Endothelial cell of umbilical vein (primary cell): Measurements from ENCODE around the gene ATXN7L1. TPM values are rescaled to one million over a fixed set of nuclear protein-coding genes. Genes with fewer than 3 reads are reported as not detected.

Source experiments
- BruUV-seq: library from RNA; stranded (reverse); fragments of 400-500 nt; replicated peaks from 2 replicates; lab custom pipeline; 2021; lab: Mats Ljungman, UMichigan
- CTCF ChIA-PET: fragments of 300-600, 350-600 bp; sonication (Branson Sonifier 250); formaldehyde crosslinking; loops from one replicate; lab custom pipeline; 2021; ENCODE audit warnings: antibody characterized with exemption, inconsistent platforms; lab: Charles Lee
- POLR2A ChIA-PET: fragments of 300-600, 350-600 bp; sonication (Branson Sonifier 250); formaldehyde crosslinking; loops from one replicate; lab custom pipeline; 2021; ENCODE audit warnings: antibody characterized with exemption, inconsistent platforms; lab: Charles Lee
- DNase-seq: peaks from one replicate; pipeline ENCODE4 v3.0.0-alpha.2; 2011; ENCODE audit warnings: low read depth, low spot score
- FAIRE-seq: peaks from 2 replicates; lab custom pipeline; 2011; peaks lifted over from hg19 to GRCh38; lab: Jason Lieb, UNC
- H2AFZ ChIP-seq: 2 replicates; pipeline ENCODE4 v1.6.0; 2012; ENCODE audit warnings: low read depth, low read length, control low read depth, inconsistent platforms
- H3K27ac ChIP-seq: 2 replicates; pipeline ENCODE4 v1.5.1; 2011; ENCODE audit warnings: low read depth, mild to moderate bottlenecking, control low read depth, low read length, moderate library complexity; ENCODE audit not compliant: insufficient read depth
- H3K27me3 ChIP-seq, 2 experiments: 2 replicates each; pipeline versions ENCODE4 v1.6.0 to v1.6.1; 2011; ENCODE audit warnings: low read length in 2 of 2, mixed read lengths in 1 of 2; ENCODE audit not compliant: control insufficient read depth in 2 of 2, insufficient read depth in 2 of 2
- H3K36me3 ChIP-seq, 2 experiments: 2 replicates in 1 of 2; 3 replicates in 1 of 2; pipeline ENCODE4 v1.5.1; 2011; ENCODE audit warnings: low read length in 2 of 2, mild to moderate bottlenecking in 1 of 2, moderate library complexity in 1 of 2; ENCODE audit not compliant: control insufficient read depth in 2 of 2, insufficient read depth in 2 of 2; ENCODE audit errors: extremely low read depth in 1 of 2
- H3K4me1 ChIP-seq: 3 replicates; pipeline ENCODE4 v1.5.1; 2011; ENCODE audit warnings: mild to moderate bottlenecking, low read length; ENCODE audit not compliant: control insufficient read depth, insufficient read depth; ENCODE audit errors: extremely low read depth
- H3K4me2 ChIP-seq: 2 replicates; pipeline ENCODE4 v1.6.1; 2011; ENCODE audit warnings: low read length, control low read depth, mixed read lengths; ENCODE audit not compliant: insufficient read depth
- H3K4me3 ChIP-seq, 3 experiments: fragments of 200-600 bp in 1 of 3; sonication (generic), shearing (Covaris generic) in 1 of 3; replicated peaks in 1 of 3; 2 replicates each; pipeline ENCODE4 v1.5.1; 2011 to 2016; ENCODE audit warnings: control low read depth in 3 of 3, low read length in 3 of 3, mild to moderate bottlenecking in 2 of 3, inconsistent platforms in 1 of 3, low read depth in 1 of 3, moderate library complexity in 1 of 3; ENCODE audit not compliant: insufficient read depth in 1 of 3
- H3K79me2 ChIP-seq: 2 replicates; pipeline ENCODE4 v1.6.0; 2012; ENCODE audit warnings: low read length, inconsistent platforms; ENCODE audit not compliant: control insufficient read depth, insufficient read depth
- H3K9ac ChIP-seq: replicated peaks from 2 replicates; pipeline ENCODE3; 2011; ENCODE audit warnings: low read length, control low read depth; ENCODE audit not compliant: insufficient read depth; ENCODE audit errors: extremely low read depth
- H3K9me1 ChIP-seq: replicated peaks from 3 replicates; pipeline ENCODE4 v1.6.0; 2011; ENCODE audit warnings: mild to moderate bottlenecking, low read length; ENCODE audit not compliant: control insufficient read depth, insufficient read depth; ENCODE audit errors: extremely low read depth
- H3K9me3 ChIP-seq: replicated peaks from 2 replicates; pipeline ENCODE4 v1.5.1; 2012; ENCODE audit warnings: low read length, inconsistent platforms; ENCODE audit not compliant: control insufficient read depth, insufficient read depth
- H4K20me1 ChIP-seq: replicated peaks from 2 replicates; pipeline ENCODE3; 2011; ENCODE audit warnings: mild to moderate bottlenecking, low read length; ENCODE audit not compliant: control insufficient read depth, insufficient read depth; ENCODE audit errors: extremely low read depth
- CTCF ChIP-seq, 2 donors: IDR thresholded peaks; 1 replicate in 1 of 2; 2 replicates in 1 of 2; pipeline ENCODE4 v1.5.1; 2011; ENCODE audit warnings: low read length in 2 of 2, mild to moderate bottlenecking in 2 of 2, moderate library complexity in 2 of 2, control low read depth in 1 of 2, inconsistent platforms in 1 of 2, low read depth in 1 of 2; ENCODE audit not compliant: insufficient read depth in 1 of 2; ENCODE audit errors: extremely low read depth in 1 of 2
- EZH2 ChIP-seq: IDR thresholded peaks from 2 replicates; pipeline ENCODE4 v1.6.1; 2012; ENCODE audit warnings: borderline replicate concordance, low read depth, mild to moderate bottlenecking, moderate library complexity, low read length, inconsistent platforms; ENCODE audit not compliant: severe bottlenecking
- FOS ChIP-seq: IDR thresholded peaks from 2 replicates; pipeline ENCODE4 v1.6.1; 2011; ENCODE audit warnings: mild to moderate bottlenecking, low read length, moderate library complexity, borderline replicate concordance; ENCODE audit not compliant: insufficient read depth
- GATA2 ChIP-seq: IDR thresholded peaks from 2 replicates; pipeline ENCODE4 v1.7.0; 2011; ENCODE audit warnings: low read depth, mild to moderate bottlenecking, moderate library complexity, mixed read lengths, low read length; ENCODE audit not compliant: insufficient read length, insufficient read depth
- JUN ChIP-seq: IDR thresholded peaks from 2 replicates; pipeline ENCODE4 v1.6.1; 2011; ENCODE audit warnings: borderline replicate concordance, low read depth; ENCODE audit not compliant: insufficient read length, insufficient read depth
- MAX ChIP-seq: IDR thresholded peaks from 2 replicates; pipeline ENCODE4 v1.6.1; 2011; ENCODE audit not compliant: insufficient read depth, insufficient read length
- MYC ChIP-seq: IDR thresholded peaks from one replicate; pipeline ENCODE4 v1.6.1; 2011; ENCODE audit warnings: mild to moderate bottlenecking, low read depth, low read length
- POLR2A ChIP-seq: IDR thresholded peaks from 2 replicates; pipeline ENCODE4 v1.6.1; 2012; ENCODE audit warnings: low read depth, mild to moderate bottlenecking, control low read depth, low read length
- POLR2AphosphoS5 ChIP-seq: IDR thresholded peaks from 2 replicates; pipeline ENCODE4 v1.6.1; 2012; ENCODE audit warnings: low read depth, mild to moderate bottlenecking, control low read depth, low read length, moderate library complexity; ENCODE audit not compliant: insufficient read depth
- dilution Hi-C: fragments of 300-500 bp; cut with MboI; formaldehyde crosslinking; loops from one replicate; pipeline ENCODE4 v1.15.0; 2019; ENCODE audit warnings: low sequenced_read_pairs; ENCODE audit not compliant: extremely low pct_ligation_motif_present
- intact Hi-C: fragments of 100-400 bp; cut with micrococcal nuclease; formaldehyde crosslinking; loops from one replicate; pipeline ENCODE4 v1.10.0; 2022
- polyA plus RNA-seq, 4 experiments: library from polyadenylated mRNA; depleted of rRNA in 3 of 4; stranded (reverse) in 3 of 4; unstranded in 1 of 4; fragments of >200 nt; gene quantifications; 2 replicates each; pipeline versions ENCODE4 v1.2.1 to v1.2.3, GENCODE V29; 2011 to 2012; ENCODE audit warnings: missing spikeins in 1 of 4
- total RNA-seq: library from RNA; stranded (reverse); gene quantifications from 2 replicates; pipeline ENCODE4 v1.2.3, GENCODE V29; 2021

The ATXN7L1 gene
- total and polyA plus RNA-seq, 2 donors (not counting 3 experiments of a cell fraction or from before 2014, with no cell fraction given) = 4.6 to 15.6 TPM

- Histone ChIP-seq H3K4me2 (no peak overlapping the region), H3K36me3 (no peaks in the 10 kb centered on the region), H3K4me3 (no peak overlapping the region), H2AFZ (no peak overlapping the region), H3K27ac (no peak overlapping the region), H4K20me1 (no peaks in the 10 kb centered on the region), H3K79me2 (no peaks in the 10 kb centered on the region), H3K9me3 (no peaks in the 10 kb centered on the region), H3K9ac (no peak overlapping the region), H3K9me1 (no peaks in the 10 kb centered on the region), H3K4me1 (peaks cover 8% of the 10 kb centered on the region), H3K27me3 (no peaks in the 10 kb centered on the region)
- no TSS peak for BruUV-seq
- ChIA-PET CTCF (interaction anchor here (0.7 to 1.4 kb wide), 4 partner anchors 11 to 111 kb away, joined by 3 to 5 read pairs (median 3); no protein-coding TSS in a partner anchor), POLR2A (no interaction called here)
- DNase-seq = no peak
- dilution Hi-C loops (no loop called here), intact Hi-C loops (loop anchor here (10.0 kb wide), 1 partner anchor 218 kb away; no protein-coding TSS in a partner anchor)
- no peak for FAIRE-seq
- TF ChIP-seq FOS (no peak), MYC (no peak), POLR2AphosphoS5 (no peak), JUN (no peak), CTCF (IDR thresholded peaks at IDR 0.05; ENCODE audit: extremely low read depth in 1 of 2, insufficient read depth in 1 of 2, low read depth in 1 of 2, low read length in 2 of 2) (no peak), GATA2 (no peak), EZH2 (no peak), POLR2A (no peak), MAX (no peak)
These were observed 3.9 kb downstream of the ATXN7L1 start for GRCh38 chr7:105872491-105872890.
